HUES48 (cell line): ENCODE measurements around the gene UGT1A9.

ENCODE experiments used
- H3K27ac ChIP-seq: one replicate; pipeline ENCODE4 v1.7.0; 2013; ENCODE audit warnings: low read depth, low read length, inconsistent platforms
- H3K27me3 ChIP-seq: 2 replicates; pipeline ENCODE4 v1.6.1; 2013; ENCODE audit warnings: mild to moderate bottlenecking, low read length; ENCODE audit not compliant: control insufficient read depth, insufficient read depth
- H3K36me3 ChIP-seq: 2 replicates; pipeline ENCODE4 v1.6.1; 2013; ENCODE audit warnings: low read length; ENCODE audit not compliant: control insufficient read depth, insufficient read depth
- H3K4me1 ChIP-seq: 2 replicates; pipeline ENCODE4 v1.6.1; 2013; ENCODE audit warnings: mild to moderate bottlenecking, low read length; ENCODE audit not compliant: control insufficient read depth, insufficient read depth
- H3K4me3 ChIP-seq: 2 replicates; pipeline ENCODE4 v1.5.1; 2013; ENCODE audit warnings: mild to moderate bottlenecking, low read depth, low read length
- H3K9ac ChIP-seq: 2 replicates; pipeline ENCODE4 v1.6.1; 2013; ENCODE audit warnings: mild to moderate bottlenecking, low read depth, low read length, moderate library complexity
- H3K9me3 ChIP-seq: 2 replicates; pipeline ENCODE4 v1.6.1; 2013; ENCODE audit warnings: low read length; ENCODE audit not compliant: control insufficient read depth, insufficient read depth

UGT1A9 gene

GRCh38 chr2:233807966-233808935 lies 136.6 kb downstream of the UGT1A9 start:
- H3K4me3 ChIP-seq: no peak overlapping the region

DNA sequence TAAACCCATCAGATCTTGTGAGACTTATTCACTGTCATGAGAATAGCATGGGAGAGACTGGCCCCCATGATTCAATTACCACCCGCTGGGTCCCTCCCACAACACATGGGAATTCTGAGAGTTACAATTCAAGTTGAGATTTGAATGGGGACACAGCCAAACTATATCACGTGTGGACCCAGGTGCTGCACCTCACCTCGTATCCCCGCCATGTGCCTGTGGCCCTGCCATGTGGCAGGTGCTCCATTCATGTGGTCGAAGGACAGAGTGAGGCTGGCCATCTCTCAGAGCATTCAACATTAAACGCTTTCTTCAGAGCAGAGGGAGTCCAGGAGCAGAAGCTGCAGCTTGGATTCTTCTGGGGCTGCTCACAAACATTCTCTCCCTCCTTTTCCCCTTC lies 138.7 kb downstream of the UGT1A9 start:
- Histone ChIP-seq H3K27me3 (no peaks in the 10 kb centered on the region), H3K36me3 (no peaks in the 10 kb centered on the region), H3K9ac (no peak overlapping the region), H3K27ac (no peak overlapping the region), H3K4me1 (no peaks in the 10 kb centered on the region), H3K9me3 (peaks cover 8% of the 10 kb centered on the region; the same call in 1 of the 2 replicates), H3K4me3 (no peak overlapping the region)

More at GRCh38 chr2:233807966-233808935, 136.6 kb downstream of the UGT1A9 start:
- Histone ChIP-seq H3K27ac (no peak overlapping the region), H3K9ac (no peak overlapping the region), H3K4me1 (no peaks in the 10 kb centered on the region), H3K9me3 (peaks cover 8% of the 10 kb centered on the region; the same call in 1 of the 2 replicates), H3K36me3 (no peaks in the 10 kb centered on the region), H3K27me3 (no peaks in the 10 kb centered on the region)

- H3K9ac ChIP-seq: no peak overlapping the region
- no peak overlapping the region for H3K27ac ChIP-seq
- H3K4me3 ChIP-seq: no peak overlapping the region
- H3K4me1 ChIP-seq: no peaks in the 10 kb centered on the region
- no peaks in the 10 kb centered on the region for H3K27me3 ChIP-seq
- peaks cover 8% of the 10 kb centered on the region; the same call in 1 of the 2 replicates for H3K9me3 ChIP-seq
- no peaks in the 10 kb centered on the region for H3K36me3 ChIP-seq
Measured at GRCh38 chr2:233811087-233811486, 139.4 kb downstream of the UGT1A9 start.

GRCh38 chr2:233811732-233812131 lies 140.0 kb downstream of the UGT1A9 start:
- no peaks in the 10 kb centered on the region for H3K4me1 ChIP-seq
- no peak overlapping the region for H3K9ac ChIP-seq
- no peak overlapping the region for H3K4me3 ChIP-seq
- no peaks in the 10 kb centered on the region for H3K27me3 ChIP-seq
- peaks cover 8% of the 10 kb centered on the region; the same call in 1 of the 2 replicates for H3K9me3 ChIP-seq
- no peaks in the 10 kb centered on the region for H3K36me3 ChIP-seq
- no peak overlapping the region for H3K27ac ChIP-seq

- Histone ChIP-seq H3K9ac (no peak overlapping the region), H3K36me3 (no peaks in the 10 kb centered on the region), H3K27ac (no peak overlapping the region), H3K4me1 (no peaks in the 10 kb centered on the region), H3K9me3 (peaks cover 8% of the 10 kb centered on the region; the same call in 1 of the 2 replicates), H3K27me3 (no peaks in the 10 kb centered on the region), H3K4me3 (no peak overlapping the region)
Measured at GRCh38 chr2:233813236-233814055, 141.7 kb downstream of the UGT1A9 start.

- Histone ChIP-seq H3K9ac (no peak overlapping the region), H3K4me1 (no peaks in the 10 kb centered on the region)
Measured at GRCh38 chr2:233814056-233814835, 142.5 kb downstream of the UGT1A9 start.

DNA sequence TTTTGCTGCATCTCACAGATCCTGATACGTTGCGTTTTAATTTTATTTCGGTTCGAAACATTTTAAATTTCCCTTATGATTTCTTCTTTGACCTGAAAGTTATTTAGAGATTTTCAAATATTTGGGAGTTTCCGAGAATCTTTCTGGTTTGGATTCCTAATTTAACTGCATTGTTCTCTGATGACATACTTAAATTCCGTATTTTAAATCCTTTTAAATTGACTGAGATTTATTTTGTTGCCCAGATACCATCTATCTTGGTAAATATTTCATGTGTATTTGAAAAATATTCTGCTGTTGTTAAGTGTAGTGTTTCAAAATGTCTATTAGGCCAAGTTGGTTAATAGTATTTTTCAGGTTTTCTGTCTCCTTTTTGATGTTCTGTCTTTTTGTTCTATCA lies 144.2 kb downstream of the UGT1A9 start:
- no peaks in the 10 kb centered on the region for H3K4me1 ChIP-seq
- H3K36me3 ChIP-seq: no peaks in the 10 kb centered on the region
- H3K9ac ChIP-seq: no peak overlapping the region
- H3K4me3 ChIP-seq: no peak overlapping the region
- peaks cover 1% of the 10 kb centered on the region; the same call in 1 of the 2 replicates for H3K9me3 ChIP-seq
- no peaks in the 10 kb centered on the region for H3K27me3 ChIP-seq
- H3K27ac ChIP-seq: no peak overlapping the region

More at GRCh38 chr2:233814056-233814835, 142.5 kb downstream of the UGT1A9 start:
- Histone ChIP-seq H3K36me3 (no peaks in the 10 kb centered on the region), H3K9me3 (peaks cover 8% of the 10 kb centered on the region; the same call in 1 of the 2 replicates), H3K27ac (no peak overlapping the region), H3K4me3 (no peak overlapping the region), H3K27me3 (no peaks in the 10 kb centered on the region)

DNA sequence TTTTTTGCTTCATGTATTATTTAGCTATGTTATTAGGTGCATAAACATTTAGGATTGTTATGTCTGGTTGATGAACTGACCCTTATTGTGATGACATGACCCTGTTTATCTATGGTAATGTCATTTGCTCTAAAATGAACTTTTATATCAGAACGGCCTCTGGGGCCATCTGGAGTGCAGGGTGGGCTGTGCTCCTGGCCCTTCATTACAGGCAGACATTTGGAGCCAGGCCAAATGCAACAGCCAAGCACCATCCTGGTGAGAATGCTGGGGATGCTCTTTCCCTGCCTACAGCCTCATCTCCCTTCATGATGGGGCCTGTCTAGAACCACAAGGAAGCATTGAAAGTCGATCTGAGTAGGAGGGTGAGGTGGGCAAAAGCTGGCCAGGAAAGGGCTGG lies 144.6 kb downstream of the UGT1A9 start:
- Histone ChIP-seq H3K4me3 (no peak overlapping the region), H3K36me3 (no peaks in the 10 kb centered on the region), H3K9me3 (no peaks in the 10 kb centered on the region), H3K27me3 (no peaks in the 10 kb centered on the region), H3K27ac (no peak overlapping the region), H3K4me1 (no peaks in the 10 kb centered on the region), H3K9ac (no peak overlapping the region)

- Histone ChIP-seq H3K9me3 (no peaks in the 10 kb centered on the region), H3K36me3 (no peaks in the 10 kb centered on the region), H3K9ac (no peak overlapping the region), H3K27me3 (no peaks in the 10 kb centered on the region), H3K4me3 (no peak overlapping the region), H3K4me1 (no peaks in the 10 kb centered on the region), H3K27ac (no peak overlapping the region)
Measured at GRCh38 chr2:233816771-233817170, 145.1 kb downstream of the UGT1A9 start.

- H3K36me3 ChIP-seq: no peaks in the 10 kb centered on the region
- no peaks in the 10 kb centered on the region for H3K4me1 ChIP-seq
- no peak overlapping the region for H3K27ac ChIP-seq
- H3K27me3 ChIP-seq: no peaks in the 10 kb centered on the region
- H3K9me3 ChIP-seq: no peaks in the 10 kb centered on the region
- no peak overlapping the region for H3K9ac ChIP-seq
- no peak overlapping the region for H3K4me3 ChIP-seq
Measured at GRCh38 chr2:233817361-233817911, 145.7 kb downstream of the UGT1A9 start.
